Skeletal muscle satellite cell (primary cell): ENCODE results near the gene IPO4. TPM values are rescaled to one million over a fixed set of nuclear protein-coding genes. Genes with fewer than 3 reads are reported as not detected.

Experiments used
- H3K27me3 ChIP-seq: 2 replicates; pipeline ENCODE4 v1.7.0; 2013; ENCODE audit warnings: low read length; ENCODE audit not compliant: control insufficient read depth, insufficient read depth
- H3K36me3 ChIP-seq: 2 replicates; pipeline ENCODE4 v1.7.0; 2013; ENCODE audit warnings: mild to moderate bottlenecking, control low read depth, low read length; ENCODE audit not compliant: insufficient read depth
- H3K4me1 ChIP-seq: 2 replicates; pipeline ENCODE4 v1.7.0; 2013; ENCODE audit warnings: low read length; ENCODE audit not compliant: control insufficient read depth, insufficient read depth
- H3K4me2 ChIP-seq: 2 replicates; pipeline ENCODE4 v1.7.0; 2013; ENCODE audit warnings: mild to moderate bottlenecking, low read length
- H3K4me3 ChIP-seq: 2 replicates; pipeline ENCODE4 v1.7.0; 2013; ENCODE audit warnings: low read length
- H3K9ac ChIP-seq: 2 replicates; pipeline ENCODE4 v1.7.0; 2013; ENCODE audit warnings: mild to moderate bottlenecking, low read depth, low read length, moderate library complexity
- H3K9me3 ChIP-seq: replicated peaks from 2 replicates; pipeline ENCODE4 v1.7.0; 2013; ENCODE audit warnings: mild to moderate bottlenecking, control low read depth, low read length
- small RNA-seq: library from RNA; depleted of rRNA; stranded (forward); fragments of <200 nt; gene quantifications from one replicate; pipeline ENCODE3, GENCODE V24; 2012

IPO4 gene

GRCh38 chr14:24130717-24131548, 57.7 kb downstream of the IPO4 start:
- Histone ChIP-seq H3K9me3 (no peaks in the 10 kb centered on the region), H3K36me3 (no peaks in the 10 kb centered on the region), H3K9ac (no peak overlapping the region), H3K4me1 (peaks cover 25% of the 10 kb centered on the region), H3K27me3 (no peaks in the 10 kb centered on the region), H3K4me2 (no peak overlapping the region), H3K4me3 (no peak overlapping the region)

GRCh38 chr14:24130380-24130716, 58.3 kb downstream of the IPO4 start, which contains the start of gene FITM1:
Gene FITM1, plus strand, starts transcription at chr14:24130659. Its CDS starts 905 bp downstream, at chr14:24131564.
- Histone ChIP-seq H3K36me3 (no peaks in the 10 kb centered on the region), H3K4me3 (no peak within 1 kb of the TSS), H3K4me2 (peak within 1 kb of the TSS; percentile 20), H3K4me1 (peaks cover 22% of the 10 kb centered on the region), H3K27me3 (no peaks in the 10 kb centered on the region), H3K9ac (no peak within 1 kb of the TSS), H3K9me3 (no peaks in the 10 kb centered on the region)

Small RNAs within 50 kb of the gene (small RNA-seq; reads per million reads assigned to genes)
- not detected for gene AL136295.4
- gene CHMP4A = not detected
- gene IPO4 = not detected
- not detected for gene IRF9
- not detected for gene MDP1
- 0.21 reads per million for gene RNA5SP383
